ENCODE measurements around the gene MRPS18B. TPM values are rescaled to one million over a fixed set of nuclear protein-coding genes. Genes with fewer than 3 reads are reported as not detected.

Gene MRPS18B
- total and polyA plus RNA-seq, 2 of the 13 experiments (the other 11 are each of a cell fraction or from before 2014, with no cell fraction given): 125 to 131 TPM

GRCh38 chr6:30572148-30572547, 45.5 kb upstream of the MRPS18B start:
- FAIRE-seq (no peak), ATAC-seq (no peak), DNase-seq (ENCODE audit: low spot score) (no peak)
- Histone ChIP-seq H3K4me2 (ENCODE audit: low read depth, low read length) (peak overlapping the region; percentile 99), H3K4me3 (replicated peaks in 1 of 3; ENCODE audit: insufficient read depth in 1 of 3, low read depth in 2 of 3, low read length in 3 of 3) (peak overlapping the region; percentile 67 to 88 (median 71)), H3K27ac (ENCODE audit: extremely low read length, insufficient read depth, low read length) (peak overlapping the region; percentile 80), H3K9me3 (ENCODE audit: low read length) (no peaks in the 10 kb centered on the region), H3K79me2 (ENCODE audit: insufficient read depth, low read length) (peaks cover 53% of the 10 kb centered on the region), H4K20me1 (ENCODE audit: insufficient read depth, low read length) (peaks cover 23% of the 10 kb centered on the region), H2AFZ (ENCODE audit: low read length) (no peak overlapping the region), H3K36me3 (replicated peaks in 1 of 2; ENCODE audit: control insufficient read depth in 1 of 2, insufficient read depth in 2 of 2, low read length in 2 of 2) (peaks cover 4 to 12% of the 10 kb centered on the region in 2 experiments), H3K4me1 (ENCODE audit: insufficient read depth, low read length) (peaks cover 50% of the 10 kb centered on the region), H3K9ac (ENCODE audit: insufficient read depth, low read depth, low read length) (peak overlapping the region; percentile 88), H3K27me3 (ENCODE audit: control insufficient read depth in 1 of 2, insufficient read depth in 2 of 2, low read length in 2 of 2) (no peaks in the 10 kb centered on the region; a peak in 1 of 5 replicates)
- BruUV-seq (replicated peaks): no TSS peak
- ChIA-PET CTCF (ENCODE audit: low intra/inter-chr PET ratio, low total read pairs) (no interaction called here), POLR2A (no interaction called here)
- TF ChIP-seq ZKSCAN8 (CRISPR knock-in tag; IDR thresholded peaks at IDR 0.05; ENCODE audit: borderline replicate concordance): peak; percentile 87; the same call in 1 of the 2 replicates
- no peak for TF ChIP-seq ZNF124 (CRISPR knock-in tag; IDR thresholded peaks at IDR 0.05)
- intact Hi-C loops (cut with micrococcal nuclease; ENCODE audit: unreplicated experiment): no loop called here
- in situ Hi-C loops (cut with HindIII; ENCODE audit: extremely low pct_ligation_motif_present, low pct_unique_long_range_greater_than_20kb): no loop called here

GRCh38 chr6:30573113-30573512, 44.5 kb upstream of the MRPS18B start:
- DNase-seq (ENCODE audit: low spot score) (no peak), ATAC-seq (no peak), FAIRE-seq (no peak)
- Histone ChIP-seq H2AFZ (ENCODE audit: low read length) (no peak overlapping the region), H4K20me1 (ENCODE audit: insufficient read depth, low read length) (peaks cover 23% of the 10 kb centered on the region), H3K79me2 (ENCODE audit: insufficient read depth, low read length) (peaks cover 53% of the 10 kb centered on the region), H3K4me2 (ENCODE audit: low read depth, low read length) (peak overlapping the region; percentile 99), H3K27ac (ENCODE audit: extremely low read length, insufficient read depth, low read length) (no peak overlapping the region), H3K4me1 (ENCODE audit: insufficient read depth, low read length) (peaks cover 50% of the 10 kb centered on the region), H3K9me3 (ENCODE audit: low read length) (no peaks in the 10 kb centered on the region), H3K36me3 (replicated peaks in 1 of 2; ENCODE audit: control insufficient read depth in 1 of 2, insufficient read depth in 2 of 2, low read length in 2 of 2) (peaks cover 14 to 21% of the 10 kb centered on the region in 2 experiments), H3K4me3 (replicated peaks in 1 of 3; ENCODE audit: insufficient read depth in 1 of 3, low read depth in 2 of 3, low read length in 3 of 3) (peak overlapping the region in 1 of 3 experiments; percentile 88; a peak in 1 of 6 replicates), H3K27me3 (ENCODE audit: control insufficient read depth in 1 of 2, insufficient read depth in 2 of 2, low read length in 2 of 2) (no peaks in the 10 kb centered on the region; a peak in 1 of 5 replicates), H3K9ac (ENCODE audit: insufficient read depth, low read depth, low read length) (peak overlapping the region; percentile 88; the same call in 1 of the 2 replicates)
- ChIA-PET POLR2A (interaction anchor here (1.3 kb wide), 1 partner anchor 45 kb away, joined by 3 read pairs; the partner anchor contains the start of genes MRPS18B and PPP1R10), CTCF (ENCODE audit: low intra/inter-chr PET ratio, low total read pairs) (no interaction called here)
- no TSS peak for BruUV-seq (replicated peaks)
- in situ Hi-C loops (cut with HindIII; ENCODE audit: extremely low pct_ligation_motif_present, low pct_unique_long_range_greater_than_20kb) (no loop called here), intact Hi-C loops (cut with micrococcal nuclease; ENCODE audit: unreplicated experiment) (no loop called here)
- TF ChIP-seq ZNF256 (CRISPR knock-in tag; conservative IDR thresholded peaks at IDR 0.05) (0 out of 2 replicates have a peak, but pooled peaks have one; percentile 24), THAP11 (CRISPR knock-in tag; IDR thresholded peaks at IDR 0.05) (no peak), MAFK (conservative IDR thresholded peaks at IDR 0.05 in 1 of 2, IDR thresholded peaks at IDR 0.05 in 1 of 2; ENCODE audit: low read length in 2 of 2) (peak; percentile 21 to 24; a peak in 1 of 4 replicates)
- 66% methylated on average over 4 of the region's 4 CpGs for WGBS (ENCODE audit: low lambda C conversion rate)

Measured in HepG2 (cell line).